GM20000 (cell line): ENCODE results near the gene TMEM201.

Experiments used
- DNase-seq: peaks from one replicate; pipeline ENCODE4 v3.0.0; 2012; ENCODE audit warnings: low spot score
- CTCF ChIP-seq: IDR thresholded peaks from 2 replicates; pipeline ENCODE4 v1.5.1; 2012; ENCODE audit warnings: mild to moderate bottlenecking, control low read depth; ENCODE audit errors: extremely low read depth, missing control alignments

The TMEM201 gene

GRCh38 chr1:9598316-9598700 lies 9.6 kb downstream of the TMEM201 start:
- no peak for DNase-seq
- TF ChIP-seq CTCF, result no peak

- TF ChIP-seq CTCF, result no peak
- no peak for DNase-seq
Measured at GRCh38 chr1:9599741-9600140, 11.0 kb downstream of the TMEM201 start.

GRCh38 chr1:9600861-9601834 lies 12.4 kb downstream of the TMEM201 start:
- no peak for DNase-seq
- TF ChIP-seq CTCF, result no peak

- no peak for TF ChIP-seq CTCF
- no peak for DNase-seq
Measured at GRCh38 chr1:9601942-9602793, 13.5 kb downstream of the TMEM201 start.

- DNase-seq, result no peak
- TF ChIP-seq CTCF, result no peak
Measured at GRCh38 chr1:9602794-9603167, 14.1 kb downstream of the TMEM201 start.

GRCh38 chr1:9603307-9603706 lies 14.6 kb downstream of the TMEM201 start:
- no peak for DNase-seq
- no peak for TF ChIP-seq CTCF
